ENCODE results near the gene LAYN. TPM values are rescaled to one million over a fixed set of nuclear protein-coding genes. Genes with fewer than 3 reads are reported as not detected.

Gene LAYN
- 10 to 100 TPM; 12.0 to 47.1 (median 18.5) TPM for total RNA-seq

GRCh38 chr11:111540114-111540936 lies at the start of gene LAYN:
Gene LAYN (plus strand): TSS chr11:111540720. CDS start chr11:111540844, 124 bp downstream.
- WGBS, result no CpG with 5 or more reads among the region's 70 CpGs

GRCh38 chr11:111494040-111494439 lies 46.5 kb upstream of the LAYN start:
- intact Hi-C loops (cut with DNase I), result no loop called here
- 71% methylated on average over 1 of the region's 1 CpG for WGBS
- no peak for TF ChIP-seq POLR2AphosphoS5 (IDR thresholded peaks at IDR 0.05)
- no peak for TF ChIP-seq EP300 (IDR thresholded peaks at IDR 0.05)
- no peak for TF ChIP-seq POLR2A (IDR thresholded peaks at IDR 0.05; ENCODE audit: low read depth)
- no peak for TF ChIP-seq CTCF (IDR thresholded peaks at IDR 0.05)
- H3K27ac ChIP-seq (replicated peaks in 1 of 4), result no peak overlapping the region
- H3K27me3 ChIP-seq, result no peaks in the 10 kb centered on the region
- H3K4me3 ChIP-seq, result no peak overlapping the region
- H3K4me1 ChIP-seq, result no peaks in the 10 kb centered on the region
- H3K36me3 ChIP-seq, result no peaks in the 10 kb centered on the region
- DNase-seq (ENCODE audit: extremely low spot score), result no peak
- H3K9me3 ChIP-seq, result no peaks in the 10 kb centered on the region

More at GRCh38 chr11:111540114-111540936, at the start of gene LAYN:
- Histone ChIP-seq H3K4me3 (peak within 1 kb of the TSS; percentile 65 to 76 (median 67)), H3K27me3 (peaks cover 0 to 40% (median 4%) of the 10 kb centered on the region in 4 donors), H3K4me1 (peaks cover 22 to 31% (median 29%) of the 10 kb centered on the region in 4 donors), H3K27ac (replicated peaks in 1 of 4) (peak within 1 kb of the TSS; percentile 63 to 80 (median 74)), H3K9me3 (no peaks in the 10 kb centered on the region), H3K36me3 (peaks cover 0 to 5% (median 2%) of the 10 kb centered on the region in 4 donors)
- TF ChIP-seq POLR2AphosphoS5 (IDR thresholded peaks at IDR 0.05) (peak; percentile 33 to 81), EP300 (IDR thresholded peaks at IDR 0.05) (no peak), POLR2A (IDR thresholded peaks at IDR 0.05; ENCODE audit: low read depth) (no peak), CTCF (IDR thresholded peaks at IDR 0.05) (no peak)
- no peak for DNase-seq (ENCODE audit: extremely low spot score)
- intact Hi-C loops (cut with DNase I), result no loop called here

GRCh38 chr11:111499483-111499882 lies 41.0 kb upstream of the LAYN start:
- DNase-seq (ENCODE audit: extremely low spot score), result no peak
- no peak overlapping the region for H3K27ac ChIP-seq (replicated peaks in 1 of 4)
- no peak overlapping the region for H3K4me3 ChIP-seq
- TF ChIP-seq CTCF (IDR thresholded peaks at IDR 0.05), result no peak
- TF ChIP-seq EP300 (IDR thresholded peaks at IDR 0.05), result no peak
- no peaks in the 10 kb centered on the region for H3K9me3 ChIP-seq
- H3K27me3 ChIP-seq, result no peaks in the 10 kb centered on the region
- intact Hi-C loops (cut with DNase I), result no loop called here
- 92% methylated on average over 5 of the region's 5 CpGs for WGBS
- no peaks in the 10 kb centered on the region for H3K4me1 ChIP-seq
- H3K36me3 ChIP-seq, result no peaks in the 10 kb centered on the region

- Histone ChIP-seq H3K9me3 (no peaks in the 10 kb centered on the region), H3K27ac (replicated peaks in 1 of 4) (no peak overlapping the region)
- intact Hi-C loops (cut with DNase I), result no loop called here
These were observed 40.0 kb upstream of the LAYN start for GRCh38 chr11:111500481-111500880.

More at GRCh38 chr11:111500481-111500880, 40.0 kb upstream of the LAYN start:
- TF ChIP-seq EP300 (IDR thresholded peaks at IDR 0.05), result no peak
- TF ChIP-seq POLR2A (IDR thresholded peaks at IDR 0.05; ENCODE audit: low read depth), result no peak
- TF ChIP-seq CTCF (IDR thresholded peaks at IDR 0.05), result no peak
- TF ChIP-seq POLR2AphosphoS5 (IDR thresholded peaks at IDR 0.05), result no peak
- Histone ChIP-seq H3K4me3 (no peak overlapping the region), H3K27me3 (no peaks in the 10 kb centered on the region), H3K4me1 (no peaks in the 10 kb centered on the region), H3K36me3 (no peaks in the 10 kb centered on the region)
- WGBS, result 69% methylated on average over 1 of the region's 1 CpG
- DNase-seq (ENCODE audit: extremely low spot score), result no peak

Data from esophagus muscularis mucosa (tissue), 4 donors.